GM21390 (cell line): ENCODE data around the gene TMEM259.
A peak's percentile ranks its signal among the peaks of the same experiment; 100 is the strongest.

Experiments used
- ATAC-seq: cut with Tn5 transposase; IDR thresholded peaks from one replicate; pipeline ENCODE4 v1.9.1; 2021; ENCODE audit not compliant: unreplicated experiment

The TMEM259 gene

DNA sequence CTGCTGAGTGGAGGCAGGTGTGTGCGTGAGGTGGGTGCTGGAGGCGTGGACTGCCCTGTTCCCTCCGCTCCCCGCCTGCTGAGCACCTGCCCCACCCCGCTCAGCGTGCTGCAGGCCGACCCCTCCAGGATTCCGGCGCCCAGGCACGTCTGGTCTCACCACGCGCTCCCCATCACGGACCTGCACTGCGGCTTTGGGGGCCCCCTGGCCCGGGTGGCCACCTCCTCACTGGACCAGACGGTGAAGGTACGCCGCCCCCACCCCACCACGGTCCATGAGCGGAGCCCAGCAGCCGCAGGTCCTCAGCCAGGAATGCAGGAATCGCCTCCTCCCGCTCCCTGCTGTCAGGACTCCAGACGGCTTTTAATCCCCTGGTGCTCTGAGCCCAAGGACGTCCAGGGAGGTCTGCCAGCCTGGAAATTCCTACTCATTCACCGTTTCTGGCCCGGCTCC, 30.8 kb downstream of the TMEM259 start:
- no peak for ATAC-seq

- ATAC-seq, result no peak
Observed at GRCh38 chr19:989381-990081, 31.4 kb downstream of the TMEM259 start.

GRCh38 chr19:988510-988909, 32.4 kb downstream of the TMEM259 start:
- ATAC-seq, result no peak

DNA sequence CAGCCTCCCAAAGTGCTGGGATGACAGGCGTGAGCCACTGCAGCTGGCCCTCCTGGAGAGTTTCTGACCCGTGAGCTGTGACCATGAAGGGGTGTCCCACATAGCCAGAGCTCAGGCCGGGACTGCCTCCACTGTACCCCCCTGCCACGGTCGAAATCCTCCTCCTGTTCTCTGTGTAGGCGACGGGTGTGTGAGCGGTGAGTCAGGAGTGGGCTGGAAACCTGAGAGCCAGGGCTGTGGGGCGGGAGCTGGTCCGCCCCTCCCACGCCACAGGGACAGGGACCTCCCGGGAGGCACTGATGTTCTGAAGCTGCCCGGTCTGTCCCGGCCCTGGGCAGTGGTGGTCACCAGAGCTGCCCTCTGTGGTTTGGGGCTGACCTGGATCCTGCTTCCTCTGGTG, 32.8 kb downstream of the TMEM259 start:
- ATAC-seq, result no peak

GRCh38 chr19:986083-986482, 34.8 kb downstream of the TMEM259 start:
- no peak for ATAC-seq

- ATAC-seq, result no peak
Observed at GRCh38 chr19:984165-984967, 36.6 kb downstream of the TMEM259 start, which contains the start of gene WDR18. WDR18 (plus strand) TSS chr19:984345; CDS start chr19:984354, 9 bp downstream.

DNA sequence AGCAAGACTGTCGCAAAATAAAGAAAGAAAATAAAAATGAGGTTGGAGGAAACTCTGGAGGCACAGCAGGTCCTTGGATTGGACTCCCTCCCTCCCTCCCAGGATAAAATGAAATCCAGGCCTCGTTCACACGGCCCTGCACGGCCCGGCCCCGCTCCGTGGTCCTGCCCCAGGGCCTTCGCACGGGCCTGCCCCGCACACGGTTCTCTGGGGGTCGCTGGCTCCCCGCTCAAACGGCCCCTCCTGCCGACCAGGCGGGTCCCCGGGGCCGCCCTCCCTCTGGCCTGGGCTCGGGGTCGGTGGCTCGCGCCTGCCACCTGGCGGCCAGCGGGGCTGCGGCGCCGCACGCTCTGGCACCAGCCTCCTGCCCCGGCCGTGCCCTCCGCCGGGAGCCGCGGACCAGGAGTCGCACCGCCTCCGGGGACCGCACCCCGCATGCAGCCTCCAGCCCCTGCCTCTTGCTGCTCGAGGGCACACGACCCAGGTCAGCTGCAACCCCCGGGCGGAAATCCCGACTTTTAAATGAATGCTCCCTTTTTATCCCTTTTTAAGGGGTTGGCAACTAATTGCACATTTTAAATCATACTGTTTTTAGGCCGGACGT, 38.3 kb downstream of the TMEM259 start:
- ATAC-seq, result peak; percentile 52

GRCh38 chr19:980133-980998, 40.6 kb downstream of the TMEM259 start:
- no peak for ATAC-seq

- ATAC-seq, result no peak
Observed at GRCh38 chr19:979318-979741, 41.6 kb downstream of the TMEM259 start.

- no peak for ATAC-seq
Observed at GRCh38 chr19:977058-977464, 43.9 kb downstream of the TMEM259 start.

DNA sequence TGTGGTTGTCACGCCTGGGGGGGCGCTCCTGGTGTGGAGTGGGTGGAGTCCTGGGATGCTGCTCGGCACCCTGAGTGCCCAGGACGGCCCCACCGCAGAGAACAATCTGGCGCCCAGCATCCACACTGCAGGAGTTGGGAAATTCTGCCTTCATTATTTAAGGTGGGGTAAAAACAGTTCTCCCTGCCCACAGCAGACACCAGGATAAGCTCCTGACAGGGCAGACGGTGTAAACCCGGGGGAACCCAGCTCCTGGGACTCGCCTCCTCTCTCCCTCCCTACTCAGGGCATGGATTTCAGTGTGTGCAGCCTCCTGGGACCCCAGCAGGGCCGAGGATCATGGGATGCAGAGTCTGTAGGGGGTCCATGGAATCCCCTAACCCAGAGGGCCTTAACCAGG, 44.4 kb downstream of the TMEM259 start:
- ATAC-seq, result no peak

GRCh38 chr19:974564-975257, 46.2 kb downstream of the TMEM259 start:
- ATAC-seq, result no peak

DNA sequence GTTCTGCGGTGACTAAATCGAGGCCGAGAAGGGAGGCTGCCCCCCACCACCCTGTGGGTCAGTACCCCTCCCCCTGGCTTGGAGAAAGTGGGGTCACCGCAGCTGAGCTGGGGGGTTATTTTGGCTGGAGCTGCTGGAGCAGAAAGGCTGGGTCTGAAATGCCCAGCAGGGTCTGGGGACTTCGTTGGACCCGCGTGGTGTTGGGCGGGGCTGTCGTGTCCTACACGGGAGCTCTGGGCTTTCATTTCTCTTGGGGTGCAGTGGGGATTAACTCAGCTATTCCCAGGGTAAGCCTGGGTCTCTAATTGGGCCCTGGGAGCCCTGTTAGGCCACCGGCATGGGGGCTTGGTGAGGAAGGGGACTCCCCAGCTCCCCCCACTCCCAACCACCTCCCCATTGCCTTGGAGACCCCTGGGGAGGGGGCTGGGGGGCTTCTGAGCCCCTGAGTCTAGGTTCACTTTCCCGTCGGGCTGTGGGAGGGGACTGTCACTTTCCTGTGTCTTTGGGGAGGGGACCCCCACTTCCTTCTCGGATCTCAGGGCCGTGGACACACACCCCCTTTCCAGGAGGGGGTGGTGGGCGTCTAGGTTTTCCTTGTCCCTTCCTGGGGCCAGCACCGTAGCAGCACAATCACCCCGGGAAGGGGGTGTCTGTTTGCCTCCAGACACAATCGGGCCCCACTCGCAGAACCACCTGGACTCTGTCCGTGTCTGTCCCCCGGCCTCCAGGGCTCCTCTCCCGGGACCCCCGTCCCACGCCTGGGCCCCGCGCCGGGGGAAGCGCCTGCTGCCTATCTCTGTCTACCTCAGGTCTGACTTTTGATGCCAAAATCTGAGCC, 47.0 kb downstream of the TMEM259 start:
- no peak for ATAC-seq

DNA sequence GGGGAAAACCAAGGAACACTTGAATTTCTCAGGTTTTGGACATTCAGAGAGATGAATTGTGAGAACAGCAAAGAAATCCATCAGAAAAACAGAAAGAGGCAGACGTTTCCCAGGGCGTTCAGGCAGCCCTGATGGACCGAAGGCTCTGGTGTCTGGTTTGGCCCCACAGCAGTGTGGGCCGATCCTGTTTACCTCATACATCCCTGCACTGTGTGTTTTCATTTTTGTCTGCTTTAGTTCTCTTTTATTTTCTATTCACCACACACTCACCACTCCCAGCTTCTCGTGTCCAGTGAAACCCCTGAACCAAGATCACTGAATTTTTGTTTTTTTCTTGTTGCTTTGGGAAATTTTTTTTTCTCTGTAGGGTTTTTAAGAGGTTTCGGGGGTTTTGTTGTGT, 48.6 kb downstream of the TMEM259 start:
- ATAC-seq, result no peak

DNA sequence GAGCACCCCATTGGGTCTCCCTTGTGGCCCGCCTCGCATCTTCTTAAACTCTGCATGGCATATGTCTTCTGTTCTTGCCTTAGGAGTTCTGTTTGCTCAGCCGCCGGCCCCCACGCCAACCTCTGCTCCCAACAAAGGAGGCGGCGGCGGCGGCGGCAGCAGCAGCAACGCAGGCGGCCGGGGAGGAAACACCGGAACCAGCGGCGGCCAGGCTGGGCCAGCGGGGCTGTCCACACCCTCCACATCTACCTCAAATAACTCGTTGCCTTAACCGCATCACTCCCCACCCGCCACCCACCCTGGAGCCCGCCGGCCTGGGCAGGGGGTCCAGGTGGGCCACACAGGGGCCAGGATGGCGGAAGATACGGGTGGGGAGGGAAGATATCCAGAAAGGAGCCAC, 49.1 kb downstream of the TMEM259 start:
- no peak for ATAC-seq

DNA sequence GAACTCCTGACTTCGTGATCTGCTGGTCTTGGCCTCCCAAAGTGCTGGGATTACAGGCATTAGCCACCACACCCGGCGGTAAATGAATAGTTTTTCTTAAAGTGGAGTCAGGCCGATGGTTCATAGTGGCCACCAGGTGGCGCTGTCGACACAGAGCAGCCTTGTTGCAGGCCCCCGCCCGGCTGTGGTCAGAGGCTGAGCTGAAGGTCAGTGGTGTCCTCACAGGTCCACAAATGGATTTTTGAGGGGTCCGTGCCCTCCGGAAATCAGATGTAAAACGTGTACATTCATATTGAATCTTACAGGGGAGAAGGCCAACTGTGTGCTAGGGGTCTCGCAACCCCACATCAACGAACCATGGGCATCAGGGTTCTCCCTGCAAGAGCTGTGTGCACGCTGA, 50.2 kb downstream of the TMEM259 start:
- ATAC-seq, result no peak

GRCh38 chr19:966485-967088, 54.3 kb downstream of the TMEM259 start:
- no peak for ATAC-seq

DNA sequence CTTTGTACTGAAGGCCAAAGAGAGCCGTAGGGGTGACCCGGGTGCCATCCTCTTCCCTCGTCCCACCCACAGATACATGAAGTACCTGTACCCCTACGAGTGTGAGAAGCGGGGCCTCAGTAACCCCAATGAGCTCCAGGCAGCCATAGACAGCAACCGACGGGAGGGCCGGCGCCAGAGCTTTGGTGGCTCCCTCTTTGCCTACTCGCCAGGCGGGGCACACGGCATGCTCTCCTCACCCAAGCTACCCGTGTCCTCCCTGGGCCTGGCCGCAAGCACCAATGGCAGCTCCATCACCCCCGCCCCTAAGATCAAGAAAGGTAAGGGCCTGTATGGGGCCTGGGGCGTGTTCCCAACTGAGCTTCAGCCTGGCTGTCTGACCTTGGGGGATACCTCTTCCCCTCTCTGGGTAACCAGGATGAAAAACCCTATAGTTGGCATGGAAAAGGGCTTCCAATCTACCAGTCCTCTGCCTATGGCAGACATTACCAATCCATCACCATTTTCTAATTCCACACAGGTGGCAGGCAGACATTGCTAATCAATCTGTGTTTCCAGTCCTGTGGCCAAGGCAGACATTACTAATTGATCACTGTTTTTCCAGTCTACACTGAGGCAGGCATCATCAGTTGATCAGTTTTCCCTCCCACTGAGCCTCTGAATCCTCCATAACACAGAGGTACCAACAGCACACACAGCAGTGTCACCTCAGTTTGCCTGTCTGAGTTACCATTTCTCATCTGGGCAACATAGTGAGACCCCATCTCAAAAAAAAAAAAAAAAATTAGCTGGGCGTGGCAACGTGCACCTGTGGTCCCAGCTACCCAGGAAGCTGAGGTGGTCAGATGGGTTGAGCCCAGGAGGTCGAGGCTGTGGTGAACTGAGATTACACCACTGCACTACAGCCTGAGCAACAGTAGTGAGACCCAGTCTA, 55.9 kb downstream of the TMEM259 start:
- ATAC-seq, result no peak
